K562 (cell line): ENCODE measurements around the gene ZNF792. TPM values are rescaled to one million over a fixed set of nuclear protein-coding genes. Genes with fewer than 3 reads are reported as not detected.
A peak's percentile ranks its signal among the peaks of the same experiment; 100 is the strongest.

Experiments
- ARID2 ChIP-seq: fragments of 450-650 bp; IDR thresholded peaks from 2 replicates; pipeline ENCODE4 v1.6.1; 2017; ENCODE audit warnings: antibody characterized with exemption, mild to moderate bottlenecking
- CEBPZ ChIP-seq: fragments of 150-350 bp; IDR thresholded peaks from 2 replicates; pipeline ENCODE4 v1.6.1; 2014; ENCODE audit warnings: low read depth, mild to moderate bottlenecking, low read length, borderline replicate concordance
- CHD4 ChIP-seq: fragments of 200-600 bp; sonication (generic); IDR thresholded peaks from 3 replicates; pipeline ENCODE4 v1.6.1; 2012; ENCODE audit warnings: low read depth, mild to moderate bottlenecking, mixed read lengths, low read length, inconsistent platforms; ENCODE audit not compliant: insufficient read depth, insufficient replicate concordance, poor library complexity, severe bottlenecking
- E2F4 ChIP-seq: sonication (generic); formaldehyde crosslinking; IDR thresholded peaks from 2 replicates; pipeline ENCODE4 v1.8.0; 2022; ENCODE audit warnings: mild to moderate bottlenecking, low read depth, missing genetic modification reagents
- HIVEP1 ChIP-seq: fragments of 250-450 bp; sonication (Bioruptor Pico); IDR thresholded peaks from 2 replicates; pipeline ENCODE4 v1.4.0; 2020; ENCODE audit warnings: mild to moderate bottlenecking
- HNRNPLL ChIP-seq: fragments of 200-400 bp; formaldehyde crosslinking; IDR thresholded peaks from 2 replicates; pipeline ENCODE4 v1.6.1; 2017; ENCODE audit warnings: low read length, low read depth, mild to moderate bottlenecking; ENCODE audit not compliant: poor library complexity, severe bottlenecking
- IRF2 ChIP-seq: sonication (generic); formaldehyde crosslinking; IDR thresholded peaks from 2 replicates; pipeline ENCODE4 v1.8.1; 2022; ENCODE audit warnings: mild to moderate bottlenecking, missing genetic modification reagents
- KAT7 ChIP-seq: sonication (generic); formaldehyde crosslinking; IDR thresholded peaks from 2 replicates; pipeline ENCODE4 v1.8.0; 2022; ENCODE audit warnings: missing genetic modification reagents, mild to moderate bottlenecking, borderline replicate concordance
- MITF ChIP-seq: IDR thresholded peaks from 2 replicates; pipeline ENCODE4 v1.6.1; 2014; ENCODE audit warnings: antibody characterized with exemption
- NCOA2 ChIP-seq, 2 experiments: fragments of 450-650 bp; IDR thresholded peaks; 2 replicates each; pipeline ENCODE4 v1.6.1; 2018; ENCODE audit warnings: mild to moderate bottlenecking in 2 of 2, moderate library complexity in 1 of 2; ENCODE audit not compliant: partially characterized antibody in 2 of 2
- SNIP1 ChIP-seq: fragments of 450-650 bp; IDR thresholded peaks from 2 replicates; pipeline ENCODE4 v1.7.1; 2017; ENCODE audit warnings: low read depth, mild to moderate bottlenecking
- TFAP4 ChIP-seq: sonication (generic); formaldehyde crosslinking; IDR thresholded peaks from 2 replicates; pipeline ENCODE4 v1.8.0; 2022; ENCODE audit warnings: missing genetic modification reagents, mild to moderate bottlenecking, moderate library complexity, borderline replicate concordance
- ZKSCAN8 ChIP-seq: fragments of 200-800 bp; sonication (Bioruptor generic); IDR thresholded peaks from 2 replicates; pipeline ENCODE4 v1.6.1; 2016; ENCODE audit warnings: missing genetic modification characterization, missing compliant biosample characterization
- ZNF121 ChIP-seq: sonication (generic); formaldehyde crosslinking; conservative IDR thresholded peaks from 2 replicates; pipeline ENCODE4 v1.8.0; 2022; ENCODE audit warnings: missing genetic modification reagents
- ZNF740 ChIP-seq, 3 experiments: fragments of 200-800 bp in 1 of 3; sonication (Bioruptor generic) in 1 of 3; sonication (generic) in 1 of 3; formaldehyde crosslinking in 1 of 3; IDR thresholded peaks; 2 replicates each; pipeline versions ENCODE4 v1.6.1 to v1.8.0; 2016 to 2022; ENCODE audit warnings: mild to moderate bottlenecking in 2 of 3, missing compliant biosample characterization in 2 of 3, missing genetic modification characterization in 2 of 3, missing genetic modification reagents in 1 of 3
- polyA plus RNA-seq, 8 experiments: library from polyadenylated mRNA; depleted of rRNA in 4 of 8; stranded (reverse) in 5 of 8; unstranded in 3 of 8; fragments of >200 nt; fragmentation: Nextera tagmentation in 2 of 8; fragmentation: Illumina TruSeq in 1 of 8; extraction: Ambion mirVana in 2 of 8; extraction: Trizol in 1 of 8; gene quantifications; 2 replicates each; pipeline versions ENCODE4 v1.2.1 to v1.2.3, GENCODE V29; 2011 to 2014; ENCODE audit warnings: inconsistent platforms in 1 of 8, missing spikeins in 1 of 8
- total RNA-seq, 7 experiments: library from RNA; depleted of rRNA in 6 of 7; stranded (reverse); fragments of >200 nt in 6 of 7; fragmentation: Illumina TruSeq in 2 of 7; extraction: Trizol in 2 of 7; gene quantifications; 2 replicates each; pipeline versions ENCODE4 v1.2.1 to v1.2.3, GENCODE V29; 2011 to 2021; ENCODE audit warnings: low replicate concordance in 1 of 7

Gene ZNF792
- total and polyA plus RNA-seq, 9 of the 15 experiments (the other 6 are each of a cell fraction or from before 2014, with no cell fraction given) = 3.3 to 16.5 (median 10.4) TPM

GRCh38 chr19:34999498-35000337, 35.7 kb upstream of the ZNF792 start, which contains the start of gene GRAMD1A (continued):
- TF ChIP-seq E2F4 (CRISPR knock-in tag) (no peak), HIVEP1 (no peak), ZKSCAN8 (no peak), ZNF740 (CRISPR knock-in tag; IDR thresholded peaks at IDR 0.05) (no peak), ZNF740 (tag; IDR thresholded peaks at IDR 0.05) (no peak; a peak in 1 of 4 replicates), CEBPZ (no peak), IRF2 (CRISPR knock-in tag) (no peak), SNIP1 (no peak), CHD4 (no peak), NCOA2 (IDR thresholded peaks at IDR 0.05; ENCODE audit: partially characterized antibody in 2 of 2) (no peak), KAT7 (no peak), ZNF121 (no peak), TFAP4 (CRISPR knock-in tag) (peak; percentile 7; the same call in 1 of the 2 replicates), HNRNPLL (peak; percentile 40), MITF (no peak), ARID2 (no peak)
